ENCODE results near the gene SGCD. TPM values are rescaled to one million over a fixed set of nuclear protein-coding genes. Genes with fewer than 3 reads are reported as not detected.

The SGCD gene
- total RNA-seq, 6 experiments from 2014 or later = 5.2 to 6.7 (median 6.4) TPM

GRCh38 chr5:156380848-156381247 lies 53.9 kb downstream of the SGCD start:
- H3K4me1 Mint-ChIP-seq (ENCODE audit: low read depth) = peaks cover 31% of the 10 kb centered on the region
- TF ChIP-seq CTCF (IDR thresholded peaks at IDR 0.05) = no peak
- peak overlapping the region; percentile 62 for H3K27ac Mint-ChIP-seq
- peak; percentile 41 for DNase-seq
- H3K27me3 Mint-ChIP-seq (ENCODE audit: insufficient read depth) = no peaks in the 10 kb centered on the region
- no peaks in the 10 kb centered on the region for H3K36me3 Mint-ChIP-seq (ENCODE audit: low read depth)
- H3K9me3 Mint-ChIP-seq = peaks cover 8% of the 10 kb centered on the region
- H3K4me3 Mint-ChIP-seq = no peak overlapping the region

- H3K4me3 Mint-ChIP-seq = peak overlapping the region; percentile 78
- H3K4me1 Mint-ChIP-seq (ENCODE audit: low read depth) = peaks cover 31% of the 10 kb centered on the region
- peaks cover 8% of the 10 kb centered on the region; the same call in 1 of the 2 replicates for H3K9me3 Mint-ChIP-seq
- H3K27me3 Mint-ChIP-seq (ENCODE audit: insufficient read depth) = no peaks in the 10 kb centered on the region
- H3K27ac Mint-ChIP-seq = peak overlapping the region; percentile 57
- H3K36me3 Mint-ChIP-seq (ENCODE audit: low read depth) = no peaks in the 10 kb centered on the region
- peak; percentile 75 for DNase-seq
- no peak for TF ChIP-seq CTCF (IDR thresholded peaks at IDR 0.05)
Measured at GRCh38 chr5:156383510-156384265, 56.7 kb downstream of the SGCD start.

- H3K27ac Mint-ChIP-seq = no peak overlapping the region
- TF ChIP-seq CTCF (IDR thresholded peaks at IDR 0.05) = no peak
- DNase-seq = no peak
- H3K36me3 Mint-ChIP-seq (ENCODE audit: low read depth) = no peaks in the 10 kb centered on the region
- H3K4me1 Mint-ChIP-seq (ENCODE audit: low read depth) = peaks cover 20% of the 10 kb centered on the region
- H3K4me3 Mint-ChIP-seq = no peak overlapping the region
- peaks cover 4% of the 10 kb centered on the region; the same call in 1 of the 2 replicates for H3K9me3 Mint-ChIP-seq
- no peaks in the 10 kb centered on the region for H3K27me3 Mint-ChIP-seq (ENCODE audit: insufficient read depth)
Measured at GRCh38 chr5:156385416-156385815, 58.5 kb downstream of the SGCD start.

GRCh38 chr5:156386976-156387375 lies 60.0 kb downstream of the SGCD start:
- no peak overlapping the region for H3K4me3 Mint-ChIP-seq

GRCh38 chr5:156387391-156387790 lies 60.4 kb downstream of the SGCD start:
- Mint-ChIP-seq H3K27me3 (ENCODE audit: insufficient read depth) (no peaks in the 10 kb centered on the region; the same call in 1 of the 2 replicates), H3K4me3 (no peak overlapping the region), H3K27ac (no peak overlapping the region), H3K4me1 (ENCODE audit: low read depth) (peaks cover 10% of the 10 kb centered on the region), H3K9me3 (no peaks in the 10 kb centered on the region; the same call in 1 of the 2 replicates), H3K36me3 (ENCODE audit: low read depth) (no peaks in the 10 kb centered on the region)
- DNase-seq = no peak
- TF ChIP-seq CTCF (IDR thresholded peaks at IDR 0.05) = no peak

More at GRCh38 chr5:156386976-156387375, 60.0 kb downstream of the SGCD start:
- H3K9me3 Mint-ChIP-seq = no peaks in the 10 kb centered on the region; the same call in 1 of the 2 replicates
- no peak overlapping the region for H3K27ac Mint-ChIP-seq
- no peaks in the 10 kb centered on the region for H3K36me3 Mint-ChIP-seq (ENCODE audit: low read depth)
- H3K27me3 Mint-ChIP-seq (ENCODE audit: insufficient read depth) = no peaks in the 10 kb centered on the region
- TF ChIP-seq CTCF (IDR thresholded peaks at IDR 0.05) = no peak
- DNase-seq = no peak
- peaks cover 10% of the 10 kb centered on the region for H3K4me1 Mint-ChIP-seq (ENCODE audit: low read depth)
